AG04450 (cell line): ENCODE measurements around the gene SDE2. TPM values are rescaled to one million over a fixed set of nuclear protein-coding genes. Genes with fewer than 3 reads are reported as not detected.

ENCODE experiments used
- CTCF ChIA-PET: fragments of 300-600, 350-600 bp; formaldehyde crosslinking; extraction: SDS; loops from one replicate; lab custom pipeline; 2022; ENCODE audit warnings: antibody characterized with exemption, inconsistent platforms; lab: Charles Lee
- POLR2A ChIA-PET: fragments of 350-600 bp; formaldehyde crosslinking; extraction: SDS; loops from one replicate; lab custom pipeline; 2021; ENCODE audit warnings: antibody characterized with exemption, inconsistent platforms; lab: Yijun Ruan, JAX
- DNase-seq: peaks from one replicate; pipeline ENCODE4 v3.0.0-alpha.2; 2011; ENCODE audit warnings: low read depth, low spot score
- H3K27ac ChIP-seq: one replicate; pipeline ENCODE4 v1.5.1; 2012; ENCODE audit warnings: low read depth, low read length, control low read depth
- H3K27me3 ChIP-seq: one replicate; pipeline ENCODE4 v1.6.0; 2012; ENCODE audit warnings: low read length; ENCODE audit not compliant: control insufficient read depth, insufficient read depth
- H3K4me3 ChIP-seq: 2 replicates; pipeline ENCODE4 v1.5.1; 2011; ENCODE audit warnings: mild to moderate bottlenecking, low read depth, low read length, control low read depth
- H3K9me3 ChIP-seq: 2 replicates; pipeline ENCODE4 v1.5.1; 2012; ENCODE audit warnings: low read length; ENCODE audit not compliant: control insufficient read depth, insufficient read depth
- CTCF ChIP-seq: IDR thresholded peaks from 2 replicates; pipeline ENCODE4 v1.5.1; 2011; ENCODE audit warnings: low read depth, low read length, control low read depth, inconsistent platforms
- polyA plus RNA-seq: library from polyadenylated mRNA; depleted of rRNA; stranded (reverse); fragments of >200 nt; gene quantifications from 2 replicates; pipeline ENCODE4 v1.2.3, GENCODE V29; 2011

Gene SDE2
- polyA plus RNA-seq, 1 experiment = 15.9 TPM

- CTCF ChIA-PET = interaction anchor here (0.8 to 1.4 kb wide), 4 partner anchors 12 to 127 kb away, joined by 3 to 9 read pairs (median 4); no protein-coding TSS in a partner anchor
- H3K9me3 ChIP-seq = no peaks in the 10 kb centered on the region
- POLR2A ChIA-PET = interaction anchor here (0.6 to 1.3 kb wide), 9 partner anchors 12 to 571 kb away, joined by 3 to 40 read pairs (median 3); partner anchors contain the start of genes H3-3A, LBR and PYCR2
These were observed 450 bp downstream of the SDE2 start for GRCh38 chr1:225998560-225999226.

GRCh38 chr1:225996946-225997545 is 2.1 kb downstream of the SDE2 start:
- Histone ChIP-seq H3K9me3 (no peaks in the 10 kb centered on the region), H3K27ac (no peak overlapping the region), H3K27me3 (no peaks in the 10 kb centered on the region), H3K4me3 (no peak overlapping the region)
- CTCF ChIA-PET = interaction anchor here (0.8 to 1.8 kb wide), 4 partner anchors 9 to 123 kb away, joined by 3 to 9 read pairs (median 4); no protein-coding TSS in a partner anchor
- POLR2A ChIA-PET = interaction anchor here (0.6 kb wide), 1 partner anchor 24 kb away, joined by 3 read pairs; no protein-coding TSS in a partner anchor
- no peak for DNase-seq
- TF ChIP-seq CTCF = no peak

More at GRCh38 chr1:225998560-225999226, 450 bp downstream of the SDE2 start:
- TF ChIP-seq CTCF = no peak
- Histone ChIP-seq H3K4me3 (peak overlapping the region; percentile 94), H3K27me3 (peaks cover 2% of the 10 kb centered on the region), H3K27ac (peak overlapping the region; percentile 72)
- no peak for DNase-seq

- no peaks in the 10 kb centered on the region for H3K27me3 ChIP-seq
- no peak overlapping the region for H3K4me3 ChIP-seq
- CTCF ChIA-PET = interaction anchor here (0.8 to 1.8 kb wide), 5 partner anchors 8 to 124 kb away, joined by 3 to 18 read pairs (median 7); no protein-coding TSS in a partner anchor
- no peaks in the 10 kb centered on the region for H3K9me3 ChIP-seq
- POLR2A ChIA-PET = interaction anchor here (0.6 kb wide), 1 partner anchor 67 kb away, joined by 4 read pairs; no protein-coding TSS in a partner anchor
- no peak overlapping the region for H3K27ac ChIP-seq
- no peak for TF ChIP-seq CTCF
- no peak for DNase-seq
These were observed 3.0 kb downstream of the SDE2 start for GRCh38 chr1:225995919-225996864.

- Histone ChIP-seq H3K4me3 (no peak overlapping the region), H3K9me3 (no peaks in the 10 kb centered on the region), H3K27me3 (no peaks in the 10 kb centered on the region), H3K27ac (no peak overlapping the region)
- TF ChIP-seq CTCF = no peak
- POLR2A ChIA-PET = interaction anchor here (0.6 kb wide), 1 partner anchor 255 kb away, joined by 3 read pairs; no protein-coding TSS in a partner anchor
- CTCF ChIA-PET = interaction anchor here (0.6 to 2.1 kb wide), 5 partner anchors 9 to 516 kb away, joined by 3 to 10 read pairs (median 3); no protein-coding TSS in a partner anchor
- no peak for DNase-seq
These were observed 8.3 kb downstream of the SDE2 start for GRCh38 chr1:225990705-225991464.
